Femur (tissue), 1 donor: ENCODE data around the gene C5orf22.
"Not testable (repeated sequence)": the region's sequence is repeated elsewhere in the genome, so short reads cannot be mapped to it uniquely, and the experiment has no call there.

ENCODE experiments used
- DNase-seq: peaks from one replicate; pipeline ENCODE4 v3.0.0-alpha.2; 2017

The C5orf22 gene

GRCh38 chr5:31554552-31554951 lies 22.5 kb downstream of the C5orf22 start:
- no peak for DNase-seq

GRCh38 chr5:31556461-31556860 lies 24.4 kb downstream of the C5orf22 start:
- no peak for DNase-seq

- DNase-seq, result no peak
These were observed 27.8 kb downstream of the C5orf22 start for GRCh38 chr5:31559942-31560341.

GRCh38 chr5:31561946-31562345 lies 29.8 kb downstream of the C5orf22 start:
- no peak for DNase-seq

GRCh38 chr5:31563216-31563615 lies 31.1 kb downstream of the C5orf22 start:
- DNase-seq, result no peak

GRCh38 chr5:31566362-31566761 lies 34.3 kb downstream of the C5orf22 start:
- DNase-seq, result not testable (repeated sequence)

GRCh38 chr5:31568302-31568835 lies 36.3 kb downstream of the C5orf22 start:
- no peak for DNase-seq

GRCh38 chr5:31569068-31569467 lies 37.0 kb downstream of the C5orf22 start:
- DNase-seq, result no peak

- DNase-seq, result no peak
These were observed 41.5 kb downstream of the C5orf22 start for GRCh38 chr5:31573494-31574142.

- DNase-seq, result no peak
These were observed 42.7 kb downstream of the C5orf22 start for GRCh38 chr5:31574772-31575171.

GRCh38 chr5:31577438-31577837 lies 45.3 kb downstream of the C5orf22 start:
- DNase-seq, result no peak

- no peak for DNase-seq
These were observed 47.5 kb downstream of the C5orf22 start for GRCh38 chr5:31579558-31579957.

- no peak for DNase-seq
These were observed 49.5 kb downstream of the C5orf22 start for GRCh38 chr5:31581498-31582099.

- no peak for DNase-seq
These were observed 51.0 kb downstream of the C5orf22 start for GRCh38 chr5:31583129-31583528.

GRCh38 chr5:31585166-31585894 lies 53.2 kb downstream of the C5orf22 start:
- DNase-seq, result no peak

GRCh38 chr5:31585895-31586270 lies 53.8 kb downstream of the C5orf22 start:
- DNase-seq, result no peak

GRCh38 chr5:31587546-31587945 lies 55.4 kb downstream of the C5orf22 start:
- no peak for DNase-seq

GRCh38 chr5:31593665-31594064 lies 61.6 kb downstream of the C5orf22 start:
- DNase-seq, result no peak

- no peak for DNase-seq
These were observed 64.3 kb downstream of the C5orf22 start for GRCh38 chr5:31596354-31596753.

GRCh38 chr5:31598640-31599611 lies 66.8 kb downstream of the C5orf22 start:
- no peak for DNase-seq

GRCh38 chr5:31602305-31602704 lies 70.2 kb downstream of the C5orf22 start:
- not testable (repeated sequence) for DNase-seq

GRCh38 chr5:31604240-31604639 lies 72.1 kb downstream of the C5orf22 start:
- no peak for DNase-seq

- no peak for DNase-seq
These were observed 72.5 kb downstream of the C5orf22 start for GRCh38 chr5:31604644-31605043.
